Erythroblast (primary cell): ENCODE results near the gene METTL24.

ENCODE experiments used
- GATA1 ChIP-seq: IDR thresholded peaks from 2 replicates; pipeline ENCODE4 v1.6.1; 2011; ENCODE audit warnings: low read depth, mild to moderate bottlenecking, control low read depth, low read length, moderate library complexity
- POLR2A ChIP-seq: IDR thresholded peaks from 2 replicates; pipeline ENCODE4 v1.6.1; 2011; ENCODE audit warnings: mild to moderate bottlenecking, low read length

- TF ChIP-seq GATA1 (no peak), POLR2A (no peak)
Observed at GRCh38 chr6:110198561-110198960, 159.6 kb downstream of the METTL24 start.
